Measurements from ENCODE around the gene CHCHD6.

- TF ChIP-seq CTCF (conservative IDR thresholded peaks at IDR 0.05 in 1 of 2, IDR thresholded peaks at IDR 0.05 in 1 of 2; ENCODE audit: extremely low read depth in 1 of 2, insufficient read depth in 1 of 2, low read depth in 1 of 2, low read length in 2 of 2) = no peak
- TF ChIP-seq EZH2 (IDR thresholded peaks at IDR 0.05; ENCODE audit: borderline replicate concordance, low read length) = no peak
Observed at GRCh38 chr3:126891791-126892190, 187.8 kb downstream of the CHCHD6 start.

Data from mammary epithelial cell (primary cell).